Amygdala (tissue), 56 donors: ENCODE results near the gene KIAA0586.
"Not testable (repeated sequence)": the region's sequence is repeated elsewhere in the genome, so short reads cannot be mapped to it uniquely, and the experiment has no call there.

Source experiments
- DNase-seq, 56 donors: peaks; one replicate each; lab custom pipeline; 2025; lab: John Stamatoyannopoulos, UW

KIAA0586 gene

GRCh38 chr14:58581389-58581788 lies 153.9 kb downstream of the KIAA0586 start:
- not testable (repeated sequence) for DNase-seq

GRCh38 chr14:58584383-58584782 lies 156.9 kb downstream of the KIAA0586 start:
- DNase-seq, result no peak

GRCh38 chr14:58587271-58587670 lies 159.8 kb downstream of the KIAA0586 start:
- no peak for DNase-seq

- not testable (repeated sequence) for DNase-seq
These were observed 160.8 kb downstream of the KIAA0586 start for GRCh38 chr14:58588321-58588720.

GRCh38 chr14:58593977-58594376 lies 166.5 kb downstream of the KIAA0586 start:
- no peak for DNase-seq

GRCh38 chr14:58597041-58597440 lies 169.5 kb downstream of the KIAA0586 start:
- DNase-seq, result no peak

GRCh38 chr14:58598028-58598803 lies 170.7 kb downstream of the KIAA0586 start:
- DNase-seq, result peak in 5 of 56 donors; percentile 4 to 36 (median 11)

- no peak for DNase-seq
These were observed 171.4 kb downstream of the KIAA0586 start for GRCh38 chr14:58598804-58599525.

- no peak for DNase-seq
These were observed 172.2 kb downstream of the KIAA0586 start for GRCh38 chr14:58599707-58600106.
